ENCODE results near the gene POMGNT2.

The POMGNT2 gene

GRCh38 chr3:43031485-43031884 lies 74.4 kb downstream of the POMGNT2 start:
- peaks cover 17% of the 10 kb centered on the region for H3K27me3 Mint-ChIP-seq
- no peak for ATAC-seq

DNA sequence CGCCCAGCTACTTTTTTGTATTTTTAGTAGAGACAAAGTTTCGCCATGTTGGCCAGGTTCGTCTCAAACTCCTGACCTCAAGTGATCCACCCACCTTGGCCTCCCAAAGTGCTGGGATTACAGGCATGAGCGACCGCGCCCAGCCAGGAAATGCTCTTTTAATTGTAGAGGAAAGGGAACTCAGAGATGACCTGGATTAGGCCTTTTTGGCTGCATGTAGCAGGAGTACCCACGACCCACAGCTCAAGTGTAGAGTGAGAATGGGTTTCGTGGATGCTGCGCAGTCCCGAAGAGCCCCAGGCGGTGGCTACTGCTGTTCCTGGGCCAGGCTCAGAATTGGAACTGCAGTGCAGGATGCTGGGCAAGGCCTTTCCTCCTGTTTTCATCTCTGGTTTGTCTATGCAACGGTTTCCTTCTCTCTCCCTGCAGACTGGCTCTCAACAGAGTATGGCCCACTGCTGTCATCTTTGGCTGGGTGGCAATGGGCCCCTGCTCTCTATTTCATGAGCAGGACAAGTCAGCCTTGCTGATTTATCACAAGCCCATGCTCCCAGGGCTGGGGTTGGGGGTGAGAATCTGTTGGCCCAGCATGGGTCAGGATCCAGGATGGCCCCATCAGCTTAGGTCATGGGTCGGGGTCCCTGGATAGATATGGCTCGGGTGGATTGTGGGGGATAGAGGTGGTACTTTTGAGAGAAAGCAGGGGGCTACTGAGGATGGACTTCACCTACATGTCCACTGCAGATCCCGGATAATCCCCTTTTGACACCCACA lies 75.5 kb downstream of the POMGNT2 start:
- no peaks in the 10 kb centered on the region for H3K9me3 Mint-ChIP-seq
- no peak overlapping the region for H3K4me3 Mint-ChIP-seq
- H3K36me3 Mint-ChIP-seq, result no peaks in the 10 kb centered on the region
- H3K27me3 Mint-ChIP-seq, result peaks cover 20% of the 10 kb centered on the region
- no peaks in the 10 kb centered on the region for H3K4me1 Mint-ChIP-seq
- no peak overlapping the region for H3K27ac Mint-ChIP-seq
- ATAC-seq, result no peak

More at GRCh38 chr3:43031485-43031884, 74.4 kb downstream of the POMGNT2 start:
- no peaks in the 10 kb centered on the region for H3K4me1 Mint-ChIP-seq
- no peak overlapping the region for H3K4me3 Mint-ChIP-seq
- H3K36me3 Mint-ChIP-seq, result no peaks in the 10 kb centered on the region
- H3K27ac Mint-ChIP-seq, result no peak overlapping the region
- H3K9me3 Mint-ChIP-seq, result no peaks in the 10 kb centered on the region
